IPS-18c (cell line): ENCODE data around the gene FSIP1.

Experiments
- H3K4me3 ChIP-seq: 2 replicates; pipeline ENCODE4 v1.7.0; 2013; ENCODE audit warnings: low read depth, mild to moderate bottlenecking, low read length, moderate library complexity; ENCODE audit not compliant: insufficient read depth
- H3K9me3 ChIP-seq: one replicate; pipeline ENCODE4 v1.6.1; 2013; ENCODE audit warnings: mild to moderate bottlenecking, low read length, moderate library complexity; ENCODE audit not compliant: control insufficient read depth, insufficient read depth

FSIP1 gene

DNA sequence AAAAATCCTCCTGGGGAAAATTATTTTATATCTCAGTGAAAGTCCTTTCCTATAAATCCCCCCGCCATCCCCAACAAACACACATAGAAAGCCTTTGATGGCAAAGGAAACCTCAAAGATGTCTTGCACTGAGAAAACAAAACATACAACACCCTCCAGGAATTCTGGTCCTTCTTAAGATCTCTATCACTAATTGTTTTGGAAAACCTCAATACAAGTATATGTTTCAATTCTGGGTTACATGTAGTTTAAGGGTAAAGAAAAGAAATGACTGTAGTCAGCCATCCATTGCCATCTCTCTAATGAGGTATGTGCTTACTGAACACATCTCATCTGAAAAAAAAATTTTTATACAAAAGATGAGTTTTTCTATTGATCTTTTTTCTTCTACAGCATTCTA, 97.3 kb downstream of the FSIP1 start:
- Histone ChIP-seq H3K9me3 (no peaks in the 10 kb centered on the region), H3K4me3 (no peak overlapping the region)

DNA sequence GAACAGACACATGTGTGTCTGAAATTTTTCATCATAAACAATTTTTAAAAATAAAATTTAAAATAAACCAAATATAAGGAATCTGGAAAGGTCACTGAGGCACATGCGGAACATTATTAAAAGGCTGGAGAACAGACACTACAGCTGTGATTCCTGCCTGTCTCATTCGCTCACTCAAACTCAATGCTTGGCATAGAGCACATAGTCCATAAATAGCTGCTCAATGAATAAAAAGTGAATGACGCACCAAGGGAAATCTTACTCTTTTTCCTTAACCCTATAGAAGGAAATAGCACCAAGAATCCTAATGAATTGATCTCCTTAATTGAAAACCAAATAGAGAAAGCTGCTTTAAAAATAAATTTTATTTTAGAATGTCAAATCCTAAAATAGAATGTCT, 98.4 kb downstream of the FSIP1 start:
- Histone ChIP-seq H3K4me3 (no peak overlapping the region), H3K9me3 (no peaks in the 10 kb centered on the region)

DNA sequence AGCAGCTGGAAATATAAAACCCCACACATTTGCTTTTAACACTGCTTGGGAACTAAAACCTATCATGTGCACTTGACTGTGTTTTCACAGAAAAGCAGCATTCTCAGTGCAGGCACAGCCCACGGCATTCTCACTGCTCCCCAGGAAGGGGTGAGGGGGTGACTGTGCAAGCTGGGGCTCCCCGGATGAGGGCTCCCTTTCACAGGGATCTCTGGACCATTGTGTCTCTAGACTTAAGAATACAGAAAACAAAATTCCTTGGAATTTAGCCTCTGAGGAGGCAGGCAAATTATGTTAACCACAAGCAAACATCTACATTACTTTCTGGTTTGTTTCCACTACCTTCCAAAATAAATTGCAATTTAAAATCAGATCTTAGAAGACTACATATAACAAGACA, 100.3 kb downstream of the FSIP1 start:
- H3K4me3 ChIP-seq, result no peak overlapping the region

DNA sequence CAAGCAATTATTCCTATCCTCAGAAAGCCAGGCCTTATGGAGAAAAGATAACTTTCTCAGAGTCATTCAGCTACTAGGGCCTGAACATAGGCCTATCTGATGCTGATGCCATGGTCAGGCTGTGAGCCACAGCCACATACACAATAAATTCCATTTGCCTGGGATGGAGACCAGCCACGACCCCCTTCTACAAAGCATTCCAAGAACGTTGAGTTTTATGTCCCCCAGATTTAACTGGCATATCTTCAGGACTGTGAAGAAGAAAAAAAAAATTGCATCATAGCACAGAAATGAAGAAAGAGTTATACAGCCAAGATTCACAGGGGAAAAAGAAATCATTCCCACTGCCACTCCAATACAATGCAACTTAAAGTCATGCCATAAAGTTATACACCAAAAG, 101.8 kb downstream of the FSIP1 start:
- H3K4me3 ChIP-seq, result no peak overlapping the region
- no peaks in the 10 kb centered on the region for H3K9me3 ChIP-seq

More for the DNA sequence above, 100.3 kb downstream of the FSIP1 start:
- no peaks in the 10 kb centered on the region for H3K9me3 ChIP-seq

DNA sequence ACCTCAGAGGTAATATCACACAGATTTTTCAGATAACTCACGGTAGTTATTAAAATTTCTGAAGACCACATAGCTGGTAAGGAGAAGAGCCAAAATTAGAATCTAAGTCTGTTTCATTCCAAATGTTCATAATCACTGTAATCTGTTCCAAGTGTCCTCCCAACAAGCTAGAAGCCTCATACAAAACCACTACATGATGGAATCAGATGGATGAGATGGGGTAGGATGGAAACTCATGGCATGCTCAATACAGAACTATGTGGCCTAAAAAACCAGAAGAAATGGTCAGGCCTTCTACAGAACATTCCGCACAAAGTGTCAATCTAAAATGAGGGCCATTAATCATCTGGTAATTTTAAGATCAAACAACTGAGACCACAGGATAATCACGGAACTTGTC, 110.0 kb downstream of the FSIP1 start:
- no peak overlapping the region for H3K4me3 ChIP-seq
- no peaks in the 10 kb centered on the region for H3K9me3 ChIP-seq

DNA sequence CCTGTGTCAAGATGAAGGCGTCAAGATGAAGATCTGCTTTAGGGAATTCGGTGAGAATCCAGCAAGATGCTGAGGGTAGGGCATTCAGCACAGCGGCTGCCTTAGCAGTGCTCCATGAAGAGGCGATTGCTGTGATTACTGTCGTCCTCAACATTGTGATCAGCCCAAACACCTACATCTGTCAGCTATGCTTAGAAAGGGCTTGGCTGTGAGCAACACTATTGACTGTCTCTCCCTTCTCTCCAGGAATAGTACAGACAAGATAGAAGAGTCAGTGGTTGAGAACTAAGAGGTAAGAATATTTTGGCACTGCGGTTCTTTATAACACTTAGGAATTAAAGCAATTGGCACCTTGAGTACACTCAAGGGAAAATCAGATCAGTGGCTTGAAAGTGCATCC, 110.5 kb downstream of the FSIP1 start:
- no peaks in the 10 kb centered on the region for H3K9me3 ChIP-seq
- H3K4me3 ChIP-seq, result no peak overlapping the region

DNA sequence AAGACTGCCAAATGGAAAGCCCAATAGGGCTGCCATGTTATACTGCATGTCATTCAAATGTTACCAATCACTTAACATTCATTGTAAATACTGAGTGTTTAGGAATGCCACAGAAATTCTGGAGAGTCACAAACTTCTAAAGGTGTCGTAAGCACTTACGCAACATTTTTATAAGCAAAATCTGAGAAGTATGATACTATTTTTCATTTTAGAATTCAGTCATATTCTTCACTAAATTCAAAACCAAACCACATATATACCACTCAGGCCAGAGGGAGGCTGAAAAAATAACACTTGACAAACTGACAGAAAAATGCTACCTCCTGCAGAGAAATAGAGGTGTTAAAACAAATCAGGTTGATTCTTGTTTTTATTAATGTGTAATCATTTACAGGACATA, 112.0 kb downstream of the FSIP1 start:
- H3K4me3 ChIP-seq, result no peak overlapping the region
- no peaks in the 10 kb centered on the region for H3K9me3 ChIP-seq

DNA sequence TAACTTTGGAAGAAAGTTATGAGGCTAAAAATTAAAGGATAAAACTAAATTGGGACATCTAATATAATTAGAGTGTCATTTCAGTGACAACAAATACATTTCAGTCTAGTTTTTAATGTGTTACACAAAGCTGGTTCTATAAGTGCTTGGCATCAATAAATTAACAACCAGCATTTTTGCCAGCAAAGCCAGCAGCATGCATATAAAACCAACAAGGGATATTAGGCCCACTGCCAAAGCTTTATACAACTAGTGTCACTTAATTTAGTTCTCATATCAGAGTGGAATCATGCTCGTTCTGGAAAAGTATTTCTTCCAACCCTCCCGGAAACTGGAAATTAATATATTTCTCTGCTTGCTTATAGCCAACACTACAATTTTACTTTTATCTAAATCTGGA, 113.0 kb downstream of the FSIP1 start:
- Histone ChIP-seq H3K4me3 (no peak overlapping the region), H3K9me3 (no peaks in the 10 kb centered on the region)

DNA sequence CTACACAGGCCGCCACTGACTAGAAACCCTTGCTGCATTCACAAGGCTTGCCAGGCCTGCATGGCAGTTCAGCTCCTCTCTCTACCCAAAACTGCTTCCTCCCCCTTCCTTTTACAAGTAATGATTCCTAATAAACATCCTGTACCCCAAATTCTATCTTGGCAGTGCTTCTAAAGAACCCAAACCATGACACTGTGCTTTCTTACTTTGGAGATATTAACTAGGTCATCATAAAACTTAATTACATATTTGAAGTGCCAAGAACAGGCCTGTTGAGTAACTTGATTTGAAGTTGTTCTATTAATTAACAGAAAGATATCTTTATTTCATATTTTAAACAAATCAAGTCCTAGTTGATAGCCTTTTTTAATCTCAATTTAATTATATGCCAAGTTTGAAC, 113.4 kb downstream of the FSIP1 start:
- Histone ChIP-seq H3K9me3 (no peaks in the 10 kb centered on the region), H3K4me3 (no peak overlapping the region)

DNA sequence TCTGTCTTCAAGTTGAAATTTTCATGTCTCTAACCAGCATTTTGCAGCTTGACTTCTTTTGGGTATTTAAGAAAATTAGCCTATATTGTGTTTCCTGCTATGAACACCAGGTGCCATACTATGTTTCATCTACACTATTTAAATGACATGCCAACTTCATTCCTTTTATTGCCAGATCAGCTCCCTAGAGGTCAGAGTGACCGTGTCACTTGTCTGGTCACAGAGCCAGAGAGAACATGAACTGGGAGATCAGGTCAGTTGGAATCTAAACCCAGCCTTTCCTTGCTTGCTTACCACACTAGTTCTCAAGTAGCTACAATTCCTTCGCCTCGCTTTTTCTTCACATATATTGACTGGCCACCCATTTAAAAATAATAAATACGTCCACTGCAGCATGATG, 114.2 kb downstream of the FSIP1 start:
- no peaks in the 10 kb centered on the region for H3K9me3 ChIP-seq
- H3K4me3 ChIP-seq, result no peak overlapping the region

DNA sequence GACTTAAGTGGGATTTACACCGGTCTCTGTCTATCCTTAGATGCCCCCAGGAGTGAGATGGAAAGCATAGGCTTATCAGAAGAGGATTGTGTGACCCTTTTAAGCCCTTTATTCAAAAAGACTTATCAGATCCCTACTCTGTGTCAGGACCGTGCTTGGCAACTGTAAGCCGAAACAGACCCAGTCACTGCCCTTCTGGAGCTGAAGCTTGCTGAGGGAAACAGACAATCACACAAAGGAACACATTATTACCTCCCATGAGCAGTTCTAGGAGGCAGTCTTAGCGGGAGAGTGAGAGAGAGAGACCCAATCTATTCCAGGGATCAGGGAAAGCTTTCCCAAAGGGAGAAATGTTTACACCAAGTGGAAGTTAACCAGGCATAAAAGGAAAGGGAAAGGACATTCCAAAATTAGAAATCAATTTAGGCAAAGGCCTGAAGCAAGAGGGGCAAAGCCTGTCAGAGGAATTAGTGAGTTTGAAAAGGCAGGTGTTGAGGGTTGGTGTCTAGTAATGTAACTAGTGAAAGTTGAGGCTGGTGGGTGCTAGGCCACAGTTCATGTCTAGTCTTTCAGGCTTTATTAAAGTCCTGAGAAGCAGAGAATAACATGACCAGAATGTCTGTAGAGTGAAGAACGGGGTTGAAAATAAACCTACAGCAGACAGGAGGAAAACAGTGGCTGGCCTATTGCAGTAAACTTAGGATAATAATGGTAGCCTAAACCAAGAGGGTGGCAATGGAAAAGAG, 115.1 kb downstream of the FSIP1 start:
- no peak overlapping the region for H3K4me3 ChIP-seq
- H3K9me3 ChIP-seq, result no peaks in the 10 kb centered on the region

DNA sequence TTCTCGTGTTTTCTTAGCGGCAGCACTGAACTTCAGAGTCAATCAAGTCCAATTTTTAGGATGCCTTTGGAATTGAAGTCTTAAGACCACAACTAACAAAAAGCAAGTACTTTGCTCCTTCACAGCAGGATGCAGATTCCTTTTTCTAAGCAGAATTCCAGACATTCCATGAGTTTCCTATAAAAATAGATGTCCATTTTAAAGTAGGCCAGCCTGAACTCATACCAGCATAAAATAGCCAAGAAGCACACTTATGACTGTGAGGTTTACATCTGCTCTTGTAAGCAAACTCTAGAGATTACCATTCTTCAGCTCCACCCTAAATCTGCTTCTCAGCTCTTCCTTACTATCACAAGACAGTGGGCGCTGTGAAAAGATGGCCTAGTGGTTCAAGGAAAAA, 116.0 kb downstream of the FSIP1 start:
- Histone ChIP-seq H3K4me3 (no peak overlapping the region), H3K9me3 (no peaks in the 10 kb centered on the region)

DNA sequence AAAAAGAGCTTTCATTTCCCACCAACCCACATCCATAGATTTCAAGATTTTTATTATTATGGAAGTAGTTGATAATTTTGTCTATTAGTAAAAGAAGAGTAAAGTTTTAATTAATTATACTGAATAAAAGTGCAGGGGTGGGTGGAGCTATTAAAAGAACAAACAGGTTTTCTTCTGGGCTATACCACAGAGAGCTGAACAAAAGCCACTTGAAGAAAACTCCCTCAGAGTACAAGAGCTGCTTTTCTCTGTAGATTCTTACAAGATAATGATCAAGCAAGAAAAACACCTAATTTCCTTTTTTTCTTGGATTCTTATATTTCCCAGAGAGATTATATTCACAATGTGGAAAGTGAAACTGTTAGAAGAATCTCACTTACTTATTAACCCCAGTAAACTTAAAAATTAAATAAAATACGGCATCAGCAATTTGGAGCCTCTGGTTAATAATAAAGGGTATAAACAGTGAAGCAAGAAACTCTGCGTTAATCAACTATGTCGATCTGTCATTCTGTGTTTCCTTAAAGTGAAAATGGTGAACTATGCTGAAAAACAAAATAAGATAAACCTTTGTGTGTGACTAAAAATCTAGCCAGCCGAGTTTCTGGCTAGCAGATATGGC, 116.9 kb downstream of the FSIP1 start:
- Histone ChIP-seq H3K9me3 (no peaks in the 10 kb centered on the region), H3K4me3 (no peak overlapping the region)

DNA sequence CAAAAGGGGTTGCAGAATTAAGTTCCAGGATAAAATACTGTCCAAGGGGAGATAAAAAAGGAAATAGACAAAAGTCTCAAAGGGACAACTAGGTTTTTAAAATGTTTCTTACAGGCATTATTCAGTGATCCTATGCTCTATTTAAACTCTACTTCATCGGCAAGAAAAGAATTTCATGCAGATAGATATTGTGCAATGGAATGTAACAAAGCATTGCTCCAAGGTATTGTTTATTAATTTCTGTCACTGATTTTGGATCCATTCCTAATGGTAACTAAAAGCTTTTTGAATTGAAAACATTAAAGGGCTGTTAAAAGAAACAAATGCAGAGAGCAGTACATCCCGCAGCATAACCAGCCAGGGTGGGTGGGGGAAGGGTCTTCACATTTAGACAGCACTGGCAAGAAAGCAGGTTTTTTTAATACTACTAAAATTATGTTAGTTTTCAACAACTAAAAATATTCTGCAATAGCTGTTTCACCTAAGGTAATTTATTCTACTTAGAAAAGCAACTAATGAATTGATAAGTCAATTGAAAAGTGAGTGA, 118.9 kb downstream of the FSIP1 start:
- Histone ChIP-seq H3K9me3 (no peaks in the 10 kb centered on the region), H3K4me3 (no peak overlapping the region)

DNA sequence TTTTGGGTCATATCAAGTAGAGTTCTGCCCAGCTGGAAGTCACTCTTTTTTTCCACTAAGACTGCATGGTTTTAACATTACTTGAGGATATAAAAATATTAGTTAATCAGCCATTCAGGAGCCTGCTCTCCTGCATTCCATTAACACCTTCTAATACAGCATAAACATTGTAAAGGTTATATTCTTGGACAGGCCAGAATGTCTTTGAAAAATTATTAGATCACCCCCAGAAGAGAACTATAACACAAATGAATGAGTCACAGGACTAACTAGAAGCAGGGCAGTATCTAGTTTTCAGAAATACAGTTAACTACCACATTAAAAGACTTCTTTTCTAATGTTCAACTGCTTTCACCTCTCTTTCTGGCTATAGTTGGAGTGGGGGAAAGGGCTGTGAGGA, 120.9 kb downstream of the FSIP1 start:
- Histone ChIP-seq H3K4me3 (no peak overlapping the region), H3K9me3 (no peaks in the 10 kb centered on the region)

DNA sequence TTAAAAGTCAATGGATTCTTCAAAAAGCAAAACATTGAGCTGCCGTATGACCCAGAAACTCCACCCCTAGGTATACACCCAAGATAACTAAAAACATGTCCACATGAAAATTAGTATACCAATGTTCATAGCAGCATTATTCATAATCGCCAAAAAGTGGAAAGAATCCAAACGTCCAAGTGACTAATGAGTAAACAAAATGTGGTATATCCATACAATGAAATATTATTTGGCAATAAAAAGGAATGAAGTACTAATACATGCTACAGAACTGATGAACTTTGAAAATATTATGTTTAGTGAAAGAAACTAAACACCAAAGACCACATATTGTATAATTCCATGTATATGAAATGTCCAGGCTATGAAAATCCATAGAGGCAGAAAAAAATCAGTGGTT, 123.9 kb downstream of the FSIP1 start:
- Histone ChIP-seq H3K4me3 (no peak overlapping the region), H3K9me3 (no peaks in the 10 kb centered on the region)

DNA sequence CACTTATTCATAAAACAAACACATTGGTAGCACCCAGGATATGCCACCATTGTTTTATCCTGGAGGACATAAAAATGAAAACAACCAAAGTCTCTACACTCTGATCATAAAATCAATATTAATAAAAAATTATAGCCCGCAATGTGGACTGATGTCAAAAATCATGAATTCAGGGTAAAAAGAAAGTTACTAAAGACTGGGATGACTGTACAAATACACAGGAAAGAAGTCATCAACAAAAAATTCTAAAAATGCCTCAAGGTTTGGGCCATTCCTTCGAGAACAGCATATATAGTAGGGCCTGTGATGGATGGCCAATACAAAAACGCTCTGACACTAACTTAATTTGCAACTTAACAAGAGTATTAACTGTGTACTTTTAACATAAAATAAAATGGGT, 125.0 kb downstream of the FSIP1 start:
- no peaks in the 10 kb centered on the region for H3K9me3 ChIP-seq
- H3K4me3 ChIP-seq, result no peak overlapping the region

DNA sequence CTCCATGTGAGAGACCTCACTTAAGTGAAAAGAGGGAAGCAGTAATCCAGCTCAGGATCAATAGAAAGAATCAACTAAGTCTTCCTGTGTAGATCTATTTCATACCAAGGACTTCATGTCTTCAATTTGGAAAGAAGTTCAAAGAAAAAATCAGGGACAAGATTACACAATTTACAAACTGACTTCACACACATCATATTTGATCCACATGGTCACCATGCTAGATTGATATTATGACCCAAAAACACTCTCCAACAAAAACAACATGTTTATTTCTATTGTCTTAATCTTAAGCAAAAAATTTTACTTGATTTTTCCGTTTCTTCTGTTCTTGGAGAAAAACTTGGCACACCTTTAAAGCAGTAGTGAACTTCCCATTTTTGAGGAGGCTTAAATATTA, 125.5 kb downstream of the FSIP1 start:
- no peaks in the 10 kb centered on the region for H3K9me3 ChIP-seq
- no peak overlapping the region for H3K4me3 ChIP-seq

DNA sequence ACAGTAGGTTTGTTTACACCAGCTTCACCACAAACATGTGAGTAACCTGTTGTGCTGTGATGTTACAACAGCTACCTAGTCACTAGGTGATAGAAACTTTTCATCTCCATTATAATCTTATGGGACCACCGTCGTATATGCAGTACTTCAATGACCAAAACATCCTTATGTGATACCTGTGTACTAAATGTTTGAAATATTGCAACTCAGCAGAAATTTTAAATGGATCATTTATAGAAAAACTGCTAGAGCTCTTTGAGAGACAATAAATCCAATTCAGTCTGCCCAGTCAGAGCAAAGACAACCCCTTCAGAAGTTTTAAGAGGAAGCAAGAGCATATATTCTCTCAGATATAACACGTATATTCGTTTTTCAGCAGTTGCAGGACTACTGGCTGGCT, 128.3 kb downstream of the FSIP1 start:
- H3K4me3 ChIP-seq, result no peak overlapping the region
- no peaks in the 10 kb centered on the region for H3K9me3 ChIP-seq
